DOHH2 (cell line): ENCODE measurements around the gene SIKE1.

ENCODE experiments used
- H3F3A ChIP-seq: fragments of 200-600 bp; sonication (generic), shearing (Covaris generic); 2 replicates; pipeline ENCODE4 v1.6.0; 2016; ENCODE audit warnings: antibody characterized with exemption, mild to moderate bottlenecking; ENCODE audit not compliant: control insufficient read depth, insufficient read depth
- H3K27ac ChIP-seq: fragments of 200-600 bp; sonication (generic); 2 replicates; pipeline ENCODE4 v1.5.1; 2014; ENCODE audit warnings: low read depth, mild to moderate bottlenecking, low read length, moderate library complexity
- H3K27me3 ChIP-seq: fragments of 200-600 bp; sonication (generic); 2 replicates; pipeline ENCODE4 v1.6.1; 2014; ENCODE audit warnings: mild to moderate bottlenecking, low read length, mixed read lengths; ENCODE audit not compliant: control insufficient read depth
- H3K36me3 ChIP-seq: fragments of 200-600 bp; sonication (generic); 2 replicates; pipeline ENCODE4 v1.6.1; 2014; ENCODE audit warnings: mild to moderate bottlenecking, low read length, moderate library complexity, mixed read lengths; ENCODE audit not compliant: control insufficient read depth
- H3K4me1 ChIP-seq: fragments of 200-600 bp; sonication (generic); 2 replicates; pipeline ENCODE4 v1.6.1; 2014; ENCODE audit warnings: mild to moderate bottlenecking, low read length, mixed read lengths; ENCODE audit not compliant: control insufficient read depth
- H3K4me2 ChIP-seq: fragments of 200-600 bp; sonication (generic); 2 replicates; pipeline ENCODE4 v1.6.0; 2014; ENCODE audit warnings: mild to moderate bottlenecking, low read length, moderate library complexity
- H3K4me3 ChIP-seq: fragments of 200-600 bp; sonication (generic); 2 replicates; pipeline ENCODE4 v1.5.1; 2014; ENCODE audit warnings: mild to moderate bottlenecking, low read length, mixed read lengths
- H3K79me2 ChIP-seq: fragments of 200-600 bp; sonication (generic); 2 replicates; pipeline ENCODE4 v1.6.1; 2014; ENCODE audit warnings: mild to moderate bottlenecking, low read length, mixed read lengths; ENCODE audit not compliant: control insufficient read depth
- H3K9me2 ChIP-seq: fragments of 200-600 bp; sonication (generic); replicated peaks from 2 replicates; pipeline ENCODE4 v1.6.1; 2014; ENCODE audit warnings: mild to moderate bottlenecking, low read length, mixed read lengths; ENCODE audit not compliant: control insufficient read depth
- H3K9me3 ChIP-seq: fragments of 200-600 bp; sonication (generic); 2 replicates; pipeline ENCODE4 v1.6.1; 2014; ENCODE audit warnings: antibody characterized with exemption, low read length, mixed read lengths; ENCODE audit not compliant: control insufficient read depth, insufficient read depth
- H4K20me1 ChIP-seq: fragments of 200-600 bp; sonication (generic); 2 replicates; pipeline ENCODE4 v1.6.0; 2014; ENCODE audit warnings: low read depth, mild to moderate bottlenecking, antibody characterized with exemption, low read length, moderate library complexity; ENCODE audit not compliant: control insufficient read depth, insufficient read depth
- CTCF ChIP-seq: fragments of 200-600 bp; sonication (generic); IDR thresholded peaks from one replicate; pipeline ENCODE4 v1.5.1; 2014; ENCODE audit warnings: antibody characterized with exemption, mild to moderate bottlenecking, low read depth, low read length; ENCODE audit not compliant: poor library complexity, severe bottlenecking
- EZH2phosphoT487 ChIP-seq: fragments of 200-600 bp; sonication (generic); IDR thresholded peaks from 2 replicates; pipeline ENCODE4 v1.6.1; 2017; ENCODE audit warnings: borderline replicate concordance, mild to moderate bottlenecking, antibody characterized with exemption, low read length, moderate library complexity, mixed read lengths

The SIKE1 gene

DNA sequence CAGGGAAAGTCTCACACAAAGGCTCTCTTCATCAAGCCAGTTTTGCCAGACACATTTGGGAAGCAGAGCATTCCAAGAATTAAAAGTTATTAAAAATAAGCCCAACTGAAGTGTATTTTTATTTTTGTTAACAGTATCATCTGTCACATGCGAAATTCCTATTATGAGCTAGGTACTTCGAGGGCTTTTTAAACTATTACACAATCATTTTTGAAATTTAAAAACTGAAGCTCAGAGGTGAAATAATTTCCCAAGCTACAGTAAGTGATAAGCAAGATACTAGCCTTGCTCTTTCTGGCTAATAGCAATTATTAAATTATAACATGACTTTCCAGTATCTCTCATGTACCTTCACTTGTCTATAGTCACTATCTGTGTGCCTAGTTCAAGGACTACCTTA, 51.9 kb downstream of the SIKE1 start:
- H3F3A ChIP-seq, result no peaks in the 10 kb centered on the region
- H4K20me1 ChIP-seq, result no peaks in the 10 kb centered on the region
- no peaks in the 10 kb centered on the region for H3K9me2 ChIP-seq
- H3K4me1 ChIP-seq, result no peaks in the 10 kb centered on the region
- no peaks in the 10 kb centered on the region for H3K27me3 ChIP-seq
- peaks cover 99% of the 10 kb centered on the region for H3K36me3 ChIP-seq
- no peaks in the 10 kb centered on the region for H3K9me3 ChIP-seq
- H3K79me2 ChIP-seq, result peaks cover 25% of the 10 kb centered on the region
- no peak for TF ChIP-seq CTCF
- TF ChIP-seq EZH2phosphoT487, result no peak
- H3K27ac ChIP-seq, result no peak overlapping the region
- H3K4me3 ChIP-seq, result no peak overlapping the region
- no peak overlapping the region for H3K4me2 ChIP-seq

GRCh38 chr1:114725230-114725629, 55.3 kb downstream of the SIKE1 start:
- Histone ChIP-seq H3K9me3 (no peaks in the 10 kb centered on the region), H3K36me3 (peaks cover 97% of the 10 kb centered on the region), H3K79me2 (peaks cover 6% of the 10 kb centered on the region; the same call in 1 of the 2 replicates), H3K4me1 (no peaks in the 10 kb centered on the region), H3K27me3 (no peaks in the 10 kb centered on the region), H4K20me1 (no peaks in the 10 kb centered on the region), H3K27ac (no peak overlapping the region), H3K4me3 (no peak overlapping the region), H3K4me2 (no peak overlapping the region), H3F3A (peaks cover 7% of the 10 kb centered on the region; the same call in 1 of the 2 replicates), H3K9me2 (no peaks in the 10 kb centered on the region)
- no peak for TF ChIP-seq CTCF
- no peak for TF ChIP-seq EZH2phosphoT487

GRCh38 chr1:114723915-114724314, 56.6 kb downstream of the SIKE1 start:
- H3F3A ChIP-seq, result peaks cover 18% of the 10 kb centered on the region
- TF ChIP-seq CTCF (no peak), EZH2phosphoT487 (no peak)
- no peaks in the 10 kb centered on the region for H4K20me1 ChIP-seq

DNA sequence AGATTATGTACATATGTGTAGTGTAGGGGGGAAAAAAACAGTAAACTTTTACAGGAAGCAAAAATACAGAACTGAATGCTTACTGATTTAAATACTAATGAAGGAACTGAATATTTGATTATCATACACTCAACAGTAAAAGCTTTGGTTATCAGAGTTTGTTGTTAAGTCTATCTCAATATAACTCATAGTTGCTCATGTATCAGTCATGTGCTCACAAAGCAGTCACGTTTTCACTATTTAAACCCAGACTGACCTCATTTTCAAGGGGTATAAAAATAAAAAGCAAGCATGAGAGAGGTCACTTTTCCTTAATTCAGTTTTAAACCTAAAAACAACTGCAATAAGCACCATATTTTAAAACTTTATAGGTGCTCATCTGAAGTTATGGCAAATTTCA, 57.0 kb downstream of the SIKE1 start:
- Histone ChIP-seq H3K9me2 (no peaks in the 10 kb centered on the region), H3K27ac (no peak overlapping the region), H3F3A (peaks cover 21% of the 10 kb centered on the region), H3K9me3 (no peaks in the 10 kb centered on the region), H3K79me2 (no peaks in the 10 kb centered on the region), H4K20me1 (no peaks in the 10 kb centered on the region), H3K36me3 (peaks cover 97% of the 10 kb centered on the region), H3K4me1 (no peaks in the 10 kb centered on the region), H3K4me3 (no peak overlapping the region), H3K27me3 (no peaks in the 10 kb centered on the region), H3K4me2 (no peak overlapping the region)
- TF ChIP-seq CTCF (no peak), EZH2phosphoT487 (no peak)

More at GRCh38 chr1:114723915-114724314, 56.6 kb downstream of the SIKE1 start:
- H3K9me2 ChIP-seq, result no peaks in the 10 kb centered on the region
- no peak overlapping the region for H3K4me3 ChIP-seq
- no peak overlapping the region for H3K27ac ChIP-seq
- H3K4me2 ChIP-seq, result no peak overlapping the region
- H3K27me3 ChIP-seq, result no peaks in the 10 kb centered on the region
- peaks cover 97% of the 10 kb centered on the region for H3K36me3 ChIP-seq
- no peaks in the 10 kb centered on the region for H3K79me2 ChIP-seq
- no peaks in the 10 kb centered on the region for H3K9me3 ChIP-seq
- H3K4me1 ChIP-seq, result no peaks in the 10 kb centered on the region
